Epithelial cell of esophagus (primary cell): Measurements from ENCODE around the gene FGFR4.

ENCODE experiments used
- DNase-seq: peaks from one replicate; pipeline ENCODE4 v3.0.0; 2010; ENCODE audit warnings: low read depth
- H3K4me3 ChIP-seq: 2 replicates; pipeline ENCODE4 v1.5.1; 2011; ENCODE audit warnings: mild to moderate bottlenecking, low read length, control low read depth
- TF ChIP-seq, protein P1 (sequence below): IDR thresholded peaks from 2 replicates; pipeline ENCODE4 v1.5.1; 2011; ENCODE audit warnings: low read depth, mild to moderate bottlenecking, low read length, control low read depth, inconsistent platforms; ENCODE audit not compliant: insufficient read depth; ENCODE audit errors: missing control alignments

The FGFR4 gene

DNA sequence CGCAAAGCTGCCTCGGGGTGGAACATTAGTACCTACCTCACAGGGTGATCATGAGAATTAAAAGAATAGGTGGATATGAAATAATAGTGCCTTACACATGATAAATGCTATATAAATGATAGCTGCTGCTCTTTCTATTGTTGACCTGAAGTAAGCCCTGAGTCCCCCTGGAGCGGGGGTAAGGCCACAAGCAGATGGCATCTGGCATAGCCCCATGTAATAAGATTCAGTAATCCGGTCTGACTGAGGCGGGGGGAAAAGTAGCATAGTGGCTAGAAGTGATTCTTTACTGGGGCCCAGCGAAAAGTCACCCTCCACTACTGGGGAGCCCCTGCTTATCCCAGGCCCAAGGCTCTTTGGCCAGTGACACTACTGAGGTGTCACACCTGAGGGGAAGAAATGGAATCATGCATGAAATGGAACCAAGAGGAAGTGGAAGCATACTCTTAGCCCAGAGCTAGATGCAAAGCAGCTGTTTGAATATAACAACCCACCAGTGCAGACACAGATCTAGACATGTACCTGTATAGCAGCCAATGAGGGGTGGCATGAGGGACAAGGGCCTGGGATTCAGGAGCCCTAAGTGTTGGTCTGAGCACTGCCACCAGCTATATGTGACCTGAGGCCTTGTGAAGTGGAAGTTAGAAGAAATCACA lies 16.1 kb upstream of the FGFR4 start:
- DNase-seq = no peak
- no peak overlapping the region for H3K4me3 ChIP-seq
- TF ChIP-seq, protein P1, sequence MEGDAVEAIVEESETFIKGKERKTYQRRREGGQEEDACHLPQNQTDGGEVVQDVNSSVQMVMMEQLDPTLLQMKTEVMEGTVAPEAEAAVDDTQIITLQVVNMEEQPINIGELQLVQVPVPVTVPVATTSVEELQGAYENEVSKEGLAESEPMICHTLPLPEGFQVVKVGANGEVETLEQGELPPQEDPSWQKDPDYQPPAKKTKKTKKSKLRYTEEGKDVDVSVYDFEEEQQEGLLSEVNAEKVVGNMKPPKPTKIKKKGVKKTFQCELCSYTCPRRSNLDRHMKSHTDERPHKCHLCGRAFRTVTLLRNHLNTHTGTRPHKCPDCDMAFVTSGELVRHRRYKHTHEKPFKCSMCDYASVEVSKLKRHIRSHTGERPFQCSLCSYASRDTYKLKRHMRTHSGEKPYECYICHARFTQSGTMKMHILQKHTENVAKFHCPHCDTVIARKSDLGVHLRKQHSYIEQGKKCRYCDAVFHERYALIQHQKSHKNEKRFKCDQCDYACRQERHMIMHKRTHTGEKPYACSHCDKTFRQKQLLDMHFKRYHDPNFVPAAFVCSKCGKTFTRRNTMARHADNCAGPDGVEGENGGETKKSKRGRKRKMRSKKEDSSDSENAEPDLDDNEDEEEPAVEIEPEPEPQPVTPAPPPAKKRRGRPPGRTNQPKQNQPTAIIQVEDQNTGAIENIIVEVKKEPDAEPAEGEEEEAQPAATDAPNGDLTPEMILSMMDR = no peak

- no peak overlapping the region for H3K4me3 ChIP-seq
- peak; percentile 79 for DNase-seq
- TF ChIP-seq, protein P1 = peak; percentile 89
Observed at GRCh38 chr5:177071666-177072385, 14.9 kb upstream of the FGFR4 start.

GRCh38 chr5:177077335-177077734 lies 9.4 kb upstream of the FGFR4 start:
- TF ChIP-seq, protein P1 = no peak
- no peak for DNase-seq
- H3K4me3 ChIP-seq = no peak overlapping the region

DNA sequence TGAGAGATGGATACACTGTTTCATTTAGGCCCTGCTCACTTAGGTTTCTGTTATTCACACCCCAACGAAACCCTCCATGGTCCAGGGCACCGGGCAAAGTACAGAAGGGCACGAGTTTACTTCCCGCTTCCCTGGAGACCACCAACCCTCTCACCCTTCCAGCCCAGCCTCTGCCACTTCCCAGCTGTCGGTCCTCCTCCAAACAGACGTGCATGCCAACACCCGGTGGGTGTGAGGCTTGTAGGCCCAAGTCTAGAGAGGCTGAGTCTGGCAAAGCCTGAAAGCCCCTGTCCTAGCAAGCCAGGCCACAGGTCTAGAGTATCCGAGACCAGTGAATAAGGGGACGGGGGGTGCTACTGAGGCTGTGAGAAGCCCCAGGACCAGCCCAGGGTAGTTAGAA lies 7.1 kb upstream of the FGFR4 start:
- TF ChIP-seq, protein P1 = no peak
- no peak overlapping the region for H3K4me3 ChIP-seq
- no peak for DNase-seq

- TF ChIP-seq, protein P1 = no peak
- DNase-seq = no peak
- no peak overlapping the region for H3K4me3 ChIP-seq
Observed at GRCh38 chr5:177080265-177080664, 6.5 kb upstream of the FGFR4 start.

DNA sequence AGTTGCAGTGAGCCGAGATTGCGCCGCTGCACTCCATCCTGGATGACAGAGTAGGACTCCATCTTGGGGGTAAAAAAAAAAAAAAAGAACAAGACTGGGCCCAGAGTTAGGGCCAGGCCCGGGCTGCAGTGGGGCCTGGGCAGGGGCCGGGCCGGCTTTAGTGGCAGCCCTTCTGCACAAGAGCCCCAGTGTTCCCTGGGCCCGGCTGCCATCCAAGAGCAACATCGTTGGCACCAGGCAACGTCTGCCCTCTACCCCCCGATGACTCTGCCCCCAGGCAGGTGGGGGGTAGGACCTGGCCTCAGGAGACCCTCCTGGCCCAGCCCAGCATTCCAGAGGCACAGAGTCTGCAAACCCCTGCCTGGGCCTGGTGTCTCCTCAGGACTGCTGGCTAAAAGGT lies 4.9 kb upstream of the FGFR4 start:
- TF ChIP-seq, protein P1 = no peak
- no peak for DNase-seq
- no peak overlapping the region for H3K4me3 ChIP-seq
